ENCODE results near the gene PALLD. TPM values are rescaled to one million over a fixed set of nuclear protein-coding genes. Genes with fewer than 3 reads are reported as not detected.
"Not testable (repeated sequence)": the region's sequence is repeated elsewhere in the genome, so short reads cannot be mapped to it uniquely, and the experiment has no call there.

The PALLD gene
- total RNA-seq, 1 experiment from 2014 or later, result 27.6 TPM

DNA sequence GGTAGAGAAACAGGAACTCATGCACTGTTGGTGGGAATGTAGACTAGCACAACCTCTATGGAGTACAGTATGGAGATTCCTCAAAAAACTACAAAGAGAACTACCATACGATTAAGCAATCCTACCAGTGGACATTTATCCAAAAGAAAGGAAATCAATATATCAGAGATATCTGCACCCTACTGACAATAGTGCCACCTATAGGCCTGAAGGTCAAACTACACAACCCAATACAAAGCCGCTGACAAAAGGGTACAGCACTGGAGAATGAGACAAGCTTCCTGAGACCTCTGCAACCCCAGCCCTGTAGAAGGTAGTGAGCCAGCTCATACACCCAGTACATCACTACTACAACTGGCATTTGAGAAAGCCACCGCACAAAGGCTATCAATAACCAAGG is 446.1 kb downstream of the PALLD start:
- CTCF ChIA-PET, result no interaction called here
- BruUV-seq (replicated peaks), result no TSS peak

GRCh38 chr4:168945291-168945690 is 448.4 kb downstream of the PALLD start:
- TF ChIP-seq CTCF (IDR thresholded peaks at IDR 0.05; ENCODE audit: unreplicated experiment), result no peak
- Mint-ChIP-seq H3K9me3 (ENCODE audit: low read depth, unreplicated experiment) (peaks cover 5% of the 10 kb centered on the region), H3K27me3 (ENCODE audit: unreplicated experiment) (no peaks in the 10 kb centered on the region), H3K36me3 (ENCODE audit: insufficient read depth, unreplicated experiment) (no peaks in the 10 kb centered on the region), H3K27ac (ENCODE audit: unreplicated experiment) (no peak overlapping the region), H3K4me3 (ENCODE audit: low read depth, unreplicated experiment) (no peak overlapping the region), H3K4me1 (ENCODE audit: low read depth, unreplicated experiment) (no peaks in the 10 kb centered on the region)
- no peak for DNase-seq
- CTCF ChIA-PET, result no interaction called here
- intact Hi-C loops (cut with micrococcal nuclease; ENCODE audit: unreplicated experiment), result no loop called here
- BruUV-seq (replicated peaks), result no TSS peak

More for the DNA sequence above, 446.1 kb downstream of the PALLD start:
- peak; percentile 31 for TF ChIP-seq CTCF (IDR thresholded peaks at IDR 0.05; ENCODE audit: unreplicated experiment)
- Mint-ChIP-seq H3K9me3 (ENCODE audit: low read depth, unreplicated experiment) (peaks cover 2% of the 10 kb centered on the region), H3K27ac (ENCODE audit: unreplicated experiment) (no peak overlapping the region), H3K4me3 (ENCODE audit: low read depth, unreplicated experiment) (no peak overlapping the region), H3K36me3 (ENCODE audit: insufficient read depth, unreplicated experiment) (no peaks in the 10 kb centered on the region), H3K27me3 (ENCODE audit: unreplicated experiment) (no peaks in the 10 kb centered on the region), H3K4me1 (ENCODE audit: low read depth, unreplicated experiment) (no peaks in the 10 kb centered on the region)
- intact Hi-C loops (cut with micrococcal nuclease; ENCODE audit: unreplicated experiment), result no loop called here
- no peak for DNase-seq

DNA sequence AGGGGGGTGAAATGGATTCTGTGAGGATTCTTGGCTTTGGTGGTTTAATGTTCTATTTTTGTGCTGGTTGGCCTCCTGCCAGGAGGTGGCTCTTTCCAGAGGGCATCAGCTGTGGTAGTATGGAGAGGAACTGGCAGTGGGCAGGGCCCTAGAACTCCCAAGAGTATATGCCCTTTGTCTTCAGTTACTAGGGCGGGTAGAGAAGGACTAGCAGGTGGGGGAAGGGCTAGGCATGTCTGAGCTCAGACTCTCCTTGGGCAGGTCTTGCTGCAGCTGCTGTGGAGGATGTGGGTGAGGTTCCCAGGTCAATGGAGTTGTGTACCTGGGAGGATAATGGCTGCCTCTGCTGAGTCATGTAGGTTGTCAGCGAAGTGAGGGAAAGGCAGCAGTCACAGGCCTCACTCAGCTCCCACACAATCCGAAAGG is 456.0 kb downstream of the PALLD start:
- BruUV-seq (replicated peaks); DNase-seq; H3K9me3 Mint-ChIP-seq (ENCODE audit: low read depth, unreplicated experiment); CTCF ChIA-PET; H3K36me3 Mint-ChIP-seq (ENCODE audit: insufficient read depth, unreplicated experiment); H3K4me3 Mint-ChIP-seq (ENCODE audit: low read depth, unreplicated experiment); H3K27me3 Mint-ChIP-seq (ENCODE audit: unreplicated experiment); intact Hi-C loops (cut with micrococcal nuclease; ENCODE audit: unreplicated experiment); H3K4me1 Mint-ChIP-seq (ENCODE audit: low read depth, unreplicated experiment); H3K27ac Mint-ChIP-seq (ENCODE audit: unreplicated experiment): not testable (repeated sequence)

DNA sequence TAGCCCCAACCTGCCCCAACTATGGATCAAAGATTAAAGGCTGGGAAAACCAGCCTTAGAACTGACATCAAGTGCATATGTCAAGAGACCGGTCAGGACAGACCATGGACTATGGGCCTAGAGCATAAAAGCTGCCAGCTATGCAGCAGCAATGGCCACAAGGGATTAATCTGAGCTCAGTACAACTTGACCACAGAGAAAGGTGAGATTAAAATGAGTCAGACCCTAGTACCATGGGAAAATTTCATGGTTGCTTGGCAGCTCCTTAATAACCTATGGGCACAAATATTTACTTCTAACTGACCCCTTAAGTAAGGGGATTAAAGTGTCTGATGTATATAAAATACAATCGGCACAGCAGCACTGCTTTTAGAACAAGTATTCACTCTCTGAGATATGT is 458.8 kb downstream of the PALLD start:
- BruUV-seq (replicated peaks), result no TSS peak
- no peak for TF ChIP-seq CTCF (IDR thresholded peaks at IDR 0.05; ENCODE audit: unreplicated experiment)
- no peak for DNase-seq

GRCh38 chr4:168960716-168961115 is 463.9 kb downstream of the PALLD start:
- BruUV-seq (replicated peaks), result no TSS peak
- no peaks in the 10 kb centered on the region for H3K36me3 Mint-ChIP-seq (ENCODE audit: insufficient read depth, unreplicated experiment)
- no peaks in the 10 kb centered on the region for H3K9me3 Mint-ChIP-seq (ENCODE audit: low read depth, unreplicated experiment)
- intact Hi-C loops (cut with micrococcal nuclease; ENCODE audit: unreplicated experiment), result no loop called here
- DNase-seq, result no peak
- no peak overlapping the region for H3K4me3 Mint-ChIP-seq (ENCODE audit: low read depth, unreplicated experiment)
- CTCF ChIA-PET, result interaction anchor here (0.7 kb wide), 1 partner anchor 454 kb away, joined by 3 read pairs; no protein-coding TSS in a partner anchor
- H3K27ac Mint-ChIP-seq (ENCODE audit: unreplicated experiment), result no peak overlapping the region
- no peaks in the 10 kb centered on the region for H3K4me1 Mint-ChIP-seq (ENCODE audit: low read depth, unreplicated experiment)
- no peaks in the 10 kb centered on the region for H3K27me3 Mint-ChIP-seq (ENCODE audit: unreplicated experiment)
- TF ChIP-seq CTCF (IDR thresholded peaks at IDR 0.05; ENCODE audit: unreplicated experiment), result no peak

More for the DNA sequence above, 458.8 kb downstream of the PALLD start:
- CTCF ChIA-PET, result no interaction called here
- no peak overlapping the region for H3K27ac Mint-ChIP-seq (ENCODE audit: unreplicated experiment)
- no peaks in the 10 kb centered on the region for H3K27me3 Mint-ChIP-seq (ENCODE audit: unreplicated experiment)
- no peaks in the 10 kb centered on the region for H3K36me3 Mint-ChIP-seq (ENCODE audit: insufficient read depth, unreplicated experiment)
- H3K4me1 Mint-ChIP-seq (ENCODE audit: low read depth, unreplicated experiment), result no peaks in the 10 kb centered on the region
- intact Hi-C loops (cut with micrococcal nuclease; ENCODE audit: unreplicated experiment), result no loop called here
- no peaks in the 10 kb centered on the region for H3K9me3 Mint-ChIP-seq (ENCODE audit: low read depth, unreplicated experiment)
- no peak overlapping the region for H3K4me3 Mint-ChIP-seq (ENCODE audit: low read depth, unreplicated experiment)

All from Calu3 (cell line).